Amygdala (tissue), 56 donors: ENCODE measurements around the gene ZNF418.
A peak's percentile ranks its signal among the peaks of the same experiment; 100 is the strongest.
"Not testable (repeated sequence)": the region's sequence is repeated elsewhere in the genome, so short reads cannot be mapped to it uniquely, and the experiment has no call there.

Experiments
- DNase-seq, 56 donors: peaks; one replicate each; lab custom pipeline; 2025; lab: John Stamatoyannopoulos, UW

ZNF418 gene

GRCh38 chr19:57890706-57891105 lies 44.5 kb downstream of the ZNF418 start:
- DNase-seq, result not testable (repeated sequence)

GRCh38 chr19:57888560-57889231 lies 46.5 kb downstream of the ZNF418 start, which contains the start of gene ZNF814:
Gene ZNF814, minus strand, starts transcription at chr19:57889037. Its CDS starts 235 bp downstream, at chr19:57888802.
- DNase-seq, result peak; percentile 20 to 92 (median 70)

- no peak for DNase-seq
Measured at GRCh38 chr19:57888107-57888559, 47.1 kb downstream of the ZNF418 start.

- no peak for DNase-seq
Measured at GRCh38 chr19:57887195-57887941, 47.8 kb downstream of the ZNF418 start.

GRCh38 chr19:57886046-57886445 lies 49.2 kb downstream of the ZNF418 start:
- DNase-seq, result no peak

GRCh38 chr19:57873883-57874799 lies 61.1 kb downstream of the ZNF418 start:
- not testable (repeated sequence) for DNase-seq

GRCh38 chr19:57872450-57872849 lies 62.8 kb downstream of the ZNF418 start:
- DNase-seq, result no peak
